Gastroesophageal sphincter (tissue), 4 donors: ENCODE results near the gene ZNF501. TPM values are rescaled to one million over a fixed set of nuclear protein-coding genes. Genes with fewer than 3 reads are reported as not detected.

Experiments used
- total RNA-seq, 4 donors: library from RNA; depleted of rRNA; stranded (reverse); fragments of >200 nt; gene quantifications; one replicate each; pipeline ENCODE4 v1.1.0, GENCODE V29; 2016

Gene ZNF501
- total RNA-seq, 4 donors from 2014 or later, result 7.0 to 16.3 (median 9.0) TPM

Other genes starting within 250 kb of the ZNF501 start
- gene ZKSCAN7, start 174.4 kb upstream of the ZNF501 start, total RNA-seq, result 1 to 10 TPM; 3.5 to 6.1 (median 5.0) TPM
- gene ZNF660, start 144.7 kb upstream of the ZNF501 start, total RNA-seq, result 1 to 10 TPM in 3 of 4 donors, under 1 TPM in 1; 0.82 to 5.0 (median 3.5) TPM
- 10 to 100 TPM; 17.5 to 37.8 (median 22.9) TPM for gene ZNF197, start 104.6 kb upstream of the ZNF501 start, total RNA-seq
- gene ZNF35, start 80.9 kb upstream of the ZNF501 start, total RNA-seq, result 10 to 100 TPM in 3 of 4 donors, 1 to 10 TPM in 1; 9.1 to 27.6 (median 13.1) TPM
- gene ZNF502, start 17.0 kb upstream of the ZNF501 start, total RNA-seq, result 1 to 10 TPM; 5.0 to 10.0 (median 5.5) TPM
- gene KIAA1143, start 32.0 kb downstream of the ZNF501 start, total RNA-seq, result 10 to 100 TPM; 27.7 to 41.5 (median 36.5) TPM
- 1 to 10 TPM in 1 of 4 donors, under 1 TPM in 3; 0.13 to 2.4 (median 0.51) TPM for gene KIF15, start 32.2 kb downstream of the ZNF501 start, total RNA-seq
- gene TMEM42, start 132.3 kb downstream of the ZNF501 start, total RNA-seq, result 10 to 100 TPM in 2 of 4 donors, 1 to 10 TPM in 2; 7.0 to 14.9 (median 9.0) TPM
- gene TGM4, start 145.0 kb downstream of the ZNF501 start, total RNA-seq, result not detected
- gene ZDHHC3, start 246.5 kb downstream of the ZNF501 start, total RNA-seq, result 10 to 100 TPM; 66.6 to 91.2 (median 78.5) TPM
- gene EXOSC7, start 246.6 kb downstream of the ZNF501 start, total RNA-seq, result 10 to 100 TPM; 40.6 to 52.8 (median 46.0) TPM